Transverse colon (tissue), 4 donors: Measurements from ENCODE around the gene ZNF266. TPM values are rescaled to one million over a fixed set of nuclear protein-coding genes. Genes with fewer than 3 reads are reported as not detected.

ENCODE experiments used
- DNase-seq: peaks from one replicate; pipeline ENCODE4 v3.0.0-alpha.2; 2019
- H3K27ac ChIP-seq, 4 donors: fragments of 200-600 bp; sonication (generic); 2 replicates each; pipeline ENCODE4 v1.5.1; 2016 to 2018; ENCODE audit warnings: inconsistent platforms in 4 of 4
- H3K27me3 ChIP-seq: fragments of 200-600 bp; sonication (generic); 2 replicates; pipeline ENCODE4 v1.5.1; 2017; ENCODE audit warnings: inconsistent platforms
- H3K36me3 ChIP-seq, 4 donors: fragments of 200-600 bp; sonication (generic); 2 replicates each; pipeline ENCODE4 v1.5.1; 2017 to 2019; ENCODE audit warnings: inconsistent platforms in 4 of 4
- H3K4me1 ChIP-seq, 4 donors: fragments of 200-600 bp; sonication (generic); 2 replicates each; pipeline ENCODE4 v1.5.1; 2017 to 2020; ENCODE audit warnings: inconsistent platforms in 4 of 4
- H3K4me3 ChIP-seq, 4 donors: fragments of 200-600 bp; sonication (generic); 1 replicate in 1 of 4; 2 replicates in 3 of 4; pipeline versions ENCODE4 v1.5.1 to v1.6.1; 2017 to 2019; ENCODE audit warnings: inconsistent platforms in 4 of 4
- H3K9me3 ChIP-seq, 2 donors: fragments of 200-600 bp; sonication (generic); 2 replicates each; pipeline ENCODE4 v1.5.1; 2017 to 2019; ENCODE audit warnings: inconsistent platforms in 2 of 2
- EP300 ChIP-seq: sonication (generic); formaldehyde crosslinking; IDR thresholded peaks from one replicate; pipeline ENCODE4 v1.6.1; 2017; ENCODE audit warnings: antibody characterized with exemption, low read depth
- POLR2A ChIP-seq: fragments of 450-650 bp; IDR thresholded peaks from one replicate; pipeline ENCODE4 v1.6.1; 2016; ENCODE audit warnings: antibody characterized with exemption, mild to moderate bottlenecking, moderate library complexity
- POLR2AphosphoS5 ChIP-seq, 3 donors: sonication (generic); formaldehyde crosslinking; IDR thresholded peaks; one replicate each; pipeline ENCODE4 v1.6.1; 2016; ENCODE audit warnings: antibody characterized with exemption in 3 of 3
- WGBS, 2 donors: methylation state at CpG; one replicate each; pipeline ENCODE4 v1.1.5; 2018; ENCODE audit warnings: low coverage in 1 of 2; 5-methylcytosine and 5-hydroxymethylcytosine counted together
- in situ Hi-C, 4 donors: fragments of 200-750 bp; cut with MboI; loops; one replicate each; pipeline versions ENCODE4 v1.15.0 to v1.15.1; 2017; ENCODE audit warnings: low sequenced_read_pairs in 3 of 4, low pct_ligation_motif_present in 1 of 4, low pct_unique_long_range_greater_than_20kb in 1 of 4
- intact Hi-C: fragments of 100-400 bp; cut with DNase I; formaldehyde crosslinking; loops from one replicate; pipeline ENCODE4 v1.15.1; 2023; ENCODE audit warnings: low total_unique reads
- total RNA-seq, 4 donors: library from RNA; depleted of rRNA; stranded (reverse); fragments of >200 nt; gene quantifications; one replicate each; pipeline ENCODE4 v1.1.0, GENCODE V29; 2016
- TF ChIP-seq, protein P1 (sequence below), 5 experiments: fragments of 200-600 bp in 3 of 5; fragments of 450-650 bp in 2 of 5; sonication (generic) in 3 of 5; IDR thresholded peaks; 1 replicate in 2 of 5; 2 replicates in 3 of 5; pipeline ENCODE4 v1.5.1; 2016 to 2017; ENCODE audit warnings: antibody characterized with exemption in 5 of 5, inconsistent platforms in 3 of 5, mild to moderate bottlenecking in 2 of 5, moderate library complexity in 1 of 5

The ZNF266 gene
- total RNA-seq, 4 donors from 2014 or later = 15.0 to 67.5 (median 30.5) TPM

- TF ChIP-seq, protein P1, sequence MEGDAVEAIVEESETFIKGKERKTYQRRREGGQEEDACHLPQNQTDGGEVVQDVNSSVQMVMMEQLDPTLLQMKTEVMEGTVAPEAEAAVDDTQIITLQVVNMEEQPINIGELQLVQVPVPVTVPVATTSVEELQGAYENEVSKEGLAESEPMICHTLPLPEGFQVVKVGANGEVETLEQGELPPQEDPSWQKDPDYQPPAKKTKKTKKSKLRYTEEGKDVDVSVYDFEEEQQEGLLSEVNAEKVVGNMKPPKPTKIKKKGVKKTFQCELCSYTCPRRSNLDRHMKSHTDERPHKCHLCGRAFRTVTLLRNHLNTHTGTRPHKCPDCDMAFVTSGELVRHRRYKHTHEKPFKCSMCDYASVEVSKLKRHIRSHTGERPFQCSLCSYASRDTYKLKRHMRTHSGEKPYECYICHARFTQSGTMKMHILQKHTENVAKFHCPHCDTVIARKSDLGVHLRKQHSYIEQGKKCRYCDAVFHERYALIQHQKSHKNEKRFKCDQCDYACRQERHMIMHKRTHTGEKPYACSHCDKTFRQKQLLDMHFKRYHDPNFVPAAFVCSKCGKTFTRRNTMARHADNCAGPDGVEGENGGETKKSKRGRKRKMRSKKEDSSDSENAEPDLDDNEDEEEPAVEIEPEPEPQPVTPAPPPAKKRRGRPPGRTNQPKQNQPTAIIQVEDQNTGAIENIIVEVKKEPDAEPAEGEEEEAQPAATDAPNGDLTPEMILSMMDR (IDR thresholded peaks at IDR 0.05) = no peak
- TF ChIP-seq POLR2A (no peak), EP300 (no peak), POLR2AphosphoS5 (IDR thresholded peaks at IDR 0.05) (no peak)
- no peak overlapping the region for H3K27ac ChIP-seq
- H3K4me1 ChIP-seq = peaks cover 6 to 19% (median 13%) of the 10 kb centered on the region in 4 donors
- WGBS, 2 donors = 93 to 94% methylated on average over 4 of the region's 4 CpGs
- H3K27me3 ChIP-seq = no peaks in the 10 kb centered on the region
- peaks cover 0 to 14% (median 7%) of the 10 kb centered on the region in 4 donors for H3K36me3 ChIP-seq
- DNase-seq = no peak
- no peak overlapping the region for H3K4me3 ChIP-seq
- in situ Hi-C loops (no loop called here), intact Hi-C loops (no loop called here)
- H3K9me3 ChIP-seq = no peaks in the 10 kb centered on the region
These were observed 985 bp upstream of the ZNF266 start for GRCh38 chr19:9436358-9436757.

DNA sequence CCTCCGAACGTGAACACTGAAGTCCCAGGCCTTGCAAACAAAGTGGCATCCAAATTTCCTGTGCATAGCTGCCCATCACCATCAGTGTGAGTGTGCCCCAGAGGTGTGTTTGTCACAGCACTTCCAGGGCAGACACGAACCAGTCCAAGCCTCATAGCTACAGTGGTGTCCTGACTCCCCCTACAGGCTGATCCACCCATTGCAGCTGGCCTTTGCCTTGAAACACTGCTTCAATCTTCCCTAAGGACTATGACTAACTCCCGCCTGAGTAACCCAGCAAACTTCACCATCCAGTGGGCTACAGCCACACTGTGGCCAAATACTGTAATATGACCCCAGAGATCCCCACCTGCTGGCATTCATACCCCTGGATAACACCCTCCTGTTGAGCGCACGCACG lies 3.9 kb downstream of the ZNF266 start:
- DNase-seq = no peak
- no peak overlapping the region for H3K4me3 ChIP-seq
- intact Hi-C loops = no loop called here
- H3K9me3 ChIP-seq = no peaks in the 10 kb centered on the region
- in situ Hi-C loops = no loop called here
- H3K27me3 ChIP-seq = no peaks in the 10 kb centered on the region
- H3K27ac ChIP-seq = no peak overlapping the region
- peaks cover 6 to 19% (median 13%) of the 10 kb centered on the region in 4 donors for H3K4me1 ChIP-seq
- no peak for TF ChIP-seq EP300
- TF ChIP-seq POLR2AphosphoS5 (IDR thresholded peaks at IDR 0.05) = no peak
- TF ChIP-seq POLR2A = no peak
- TF ChIP-seq, protein P1 (IDR thresholded peaks at IDR 0.05) = peak in 3 of 5 experiments; percentile 20 to 34 (median 24)
- H3K36me3 ChIP-seq = peaks cover 0 to 23% (median 9%) of the 10 kb centered on the region in 4 donors
- WGBS, 2 donors = 80 to 94% methylated on average over 1 to 7 of the region's 7 CpGs

DNA sequence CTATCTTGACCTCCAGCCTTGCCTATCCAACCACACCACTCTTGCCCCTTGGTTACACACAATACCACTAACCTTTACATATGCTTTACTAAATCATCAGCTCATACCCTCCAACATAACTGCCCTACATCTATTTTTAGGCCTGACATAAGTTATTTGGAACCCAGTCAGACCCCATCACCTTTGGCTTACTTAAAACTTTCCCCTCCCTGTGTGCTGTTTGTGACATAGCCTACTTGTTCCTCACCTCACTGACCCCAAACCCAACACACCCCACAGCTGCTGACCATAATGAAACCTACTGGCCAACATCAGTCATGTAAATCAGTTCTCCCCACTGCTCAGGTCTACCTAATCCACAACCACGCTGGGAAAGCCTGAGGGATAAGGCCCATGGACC lies 4.9 kb downstream of the ZNF266 start:
- intact Hi-C loops = no loop called here

DNA sequence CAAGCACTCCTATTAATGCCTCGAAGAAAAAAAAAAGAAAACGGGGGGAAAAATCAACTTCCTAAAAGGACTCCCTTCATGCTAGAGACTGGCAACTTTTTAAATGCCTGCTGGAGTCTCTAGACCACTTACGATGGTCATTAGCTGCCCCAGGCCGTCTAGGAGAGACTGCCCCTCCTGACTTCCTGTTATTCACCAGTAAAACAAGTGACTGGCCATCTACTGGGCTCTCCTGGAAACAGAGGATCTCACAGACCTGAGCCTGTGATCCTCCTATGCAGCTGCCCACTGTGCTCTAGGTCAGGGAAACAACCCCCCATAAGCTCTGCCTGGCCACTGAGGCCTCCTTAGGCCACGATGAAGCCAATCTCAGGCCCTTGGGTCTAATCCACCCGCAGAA lies 7.4 kb downstream of the ZNF266 start:
- H3K9me3 ChIP-seq = peaks cover 0 to 2% of the 10 kb centered on the region in 2 donors
- H3K36me3 ChIP-seq = peaks cover 0 to 49% (median 23%) of the 10 kb centered on the region in 4 donors
- WGBS, 2 donors = 83 to 92% methylated on average over 4 to 6 of the region's 6 CpGs

More for the DNA sequence above, 4.9 kb downstream of the ZNF266 start:
- TF ChIP-seq POLR2AphosphoS5 (IDR thresholded peaks at IDR 0.05) (no peak), EP300 (no peak), POLR2A (no peak)
- TF ChIP-seq, protein P1 (IDR thresholded peaks at IDR 0.05) = no peak
- H3K27me3 ChIP-seq = no peaks in the 10 kb centered on the region
- no peak overlapping the region for H3K4me3 ChIP-seq
- H3K36me3 ChIP-seq = peaks cover 0 to 30% (median 14%) of the 10 kb centered on the region in 4 donors
- no peak for DNase-seq
- H3K27ac ChIP-seq = no peak overlapping the region
- H3K4me1 ChIP-seq = peaks cover 6 to 12% (median 9%) of the 10 kb centered on the region in 4 donors
- no peaks in the 10 kb centered on the region for H3K9me3 ChIP-seq
- in situ Hi-C loops = no loop called here
- WGBS, 2 donors = 100% methylated on average over 1 of the region's 1 CpG; no CpG with 5 or more reads in 1 of the 2 donors

More for the DNA sequence above, 7.4 kb downstream of the ZNF266 start:
- Histone ChIP-seq H3K4me1 (no peaks in the 10 kb centered on the region), H3K27ac (no peak overlapping the region), H3K4me3 (no peak overlapping the region), H3K27me3 (no peaks in the 10 kb centered on the region)
- DNase-seq = no peak
- in situ Hi-C loops = no loop called here
- intact Hi-C loops = no loop called here
- TF ChIP-seq EP300 = no peak
- TF ChIP-seq POLR2A = no peak
- TF ChIP-seq POLR2AphosphoS5 (IDR thresholded peaks at IDR 0.05) = no peak
- TF ChIP-seq, protein P1 (IDR thresholded peaks at IDR 0.05) = no peak
